NCI-H1092 treated with DMSO at 0.1 percent for 48 hours (cell line): ENCODE data around the gene CRYGN.

Experiments used
- DNase-seq: peaks from one replicate; lab custom pipeline; 2025; lab: John Stamatoyannopoulos, UW

The CRYGN gene

GRCh38 chr7:151391358-151391730 lies 48.6 kb downstream of the CRYGN start:
- no peak for DNase-seq

DNA sequence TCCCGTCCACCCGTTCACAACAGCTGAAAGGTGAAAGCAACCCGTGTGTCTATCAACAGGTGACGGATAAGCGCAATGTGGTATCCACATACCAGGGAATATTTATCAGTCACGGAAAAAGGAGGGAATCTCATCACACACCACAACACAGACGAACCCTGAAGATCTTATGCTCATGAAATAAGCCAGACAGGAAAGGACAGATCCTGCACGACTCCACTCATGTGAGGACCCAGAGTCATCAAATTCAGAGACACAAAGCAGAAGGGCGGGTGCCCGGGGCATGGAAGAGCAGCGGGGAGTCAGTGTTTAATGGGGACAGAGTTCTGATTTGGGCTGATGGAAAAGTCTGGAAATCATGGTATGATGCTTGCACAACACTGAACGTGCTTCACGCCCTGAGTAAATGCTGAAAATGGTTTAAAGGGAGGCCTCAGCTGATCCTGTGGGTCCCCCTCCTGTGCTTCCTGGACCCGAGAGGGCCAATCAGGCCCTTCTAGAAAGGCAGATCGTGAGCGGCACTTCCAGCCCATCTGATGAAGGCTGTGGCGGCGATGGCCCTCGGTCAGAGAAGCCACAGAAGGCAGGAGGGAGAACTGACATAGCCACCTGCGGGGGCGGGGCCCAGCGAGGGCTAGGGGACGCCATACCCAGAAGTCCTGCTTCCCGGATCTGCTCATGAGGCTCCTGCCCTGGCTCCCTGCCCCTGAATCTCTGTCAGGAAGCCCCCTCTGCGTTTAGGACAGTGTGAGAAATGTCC lies 49.2 kb downstream of the CRYGN start:
- no peak for DNase-seq

DNA sequence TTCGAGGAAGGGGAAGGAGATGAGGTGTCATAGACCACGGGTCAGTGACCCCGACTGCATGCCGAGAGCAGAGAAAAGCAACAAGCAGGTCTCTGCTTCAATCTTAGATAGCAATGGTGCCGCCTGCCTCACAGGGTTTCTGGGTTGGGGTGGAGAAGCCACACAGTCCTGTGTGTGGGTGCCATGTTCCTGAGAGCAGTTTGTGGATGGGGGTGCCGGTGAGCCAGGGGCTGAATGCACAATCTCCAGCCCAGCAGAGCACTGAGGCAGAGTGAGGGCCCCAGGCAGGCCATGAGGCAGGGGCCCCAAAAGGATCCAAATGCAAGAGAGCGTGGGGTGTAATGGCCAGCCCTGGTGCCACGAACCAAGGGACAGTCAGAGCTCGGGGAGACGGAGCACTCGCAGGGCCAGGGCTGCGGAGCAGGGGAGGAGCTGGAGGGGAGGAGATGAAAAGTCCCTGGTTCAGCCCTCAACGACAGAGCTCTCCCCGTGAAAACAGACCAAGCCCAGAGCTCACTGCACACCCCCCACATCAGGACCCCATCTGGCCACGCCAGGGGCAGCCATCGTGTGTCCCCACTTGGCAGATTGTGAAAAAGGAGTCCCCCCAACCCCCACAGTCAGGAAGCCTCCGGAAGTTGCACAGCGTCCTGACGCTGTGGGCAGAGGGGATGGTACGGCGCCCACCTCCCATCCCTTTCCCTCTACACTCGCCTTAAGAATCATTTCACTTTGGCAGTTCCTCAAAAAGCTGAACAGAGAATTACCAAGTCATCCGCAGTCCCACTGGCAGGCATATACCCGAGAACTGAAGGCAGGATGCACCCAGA lies 50.0 kb downstream of the CRYGN start:
- DNase-seq, result no peak

DNA sequence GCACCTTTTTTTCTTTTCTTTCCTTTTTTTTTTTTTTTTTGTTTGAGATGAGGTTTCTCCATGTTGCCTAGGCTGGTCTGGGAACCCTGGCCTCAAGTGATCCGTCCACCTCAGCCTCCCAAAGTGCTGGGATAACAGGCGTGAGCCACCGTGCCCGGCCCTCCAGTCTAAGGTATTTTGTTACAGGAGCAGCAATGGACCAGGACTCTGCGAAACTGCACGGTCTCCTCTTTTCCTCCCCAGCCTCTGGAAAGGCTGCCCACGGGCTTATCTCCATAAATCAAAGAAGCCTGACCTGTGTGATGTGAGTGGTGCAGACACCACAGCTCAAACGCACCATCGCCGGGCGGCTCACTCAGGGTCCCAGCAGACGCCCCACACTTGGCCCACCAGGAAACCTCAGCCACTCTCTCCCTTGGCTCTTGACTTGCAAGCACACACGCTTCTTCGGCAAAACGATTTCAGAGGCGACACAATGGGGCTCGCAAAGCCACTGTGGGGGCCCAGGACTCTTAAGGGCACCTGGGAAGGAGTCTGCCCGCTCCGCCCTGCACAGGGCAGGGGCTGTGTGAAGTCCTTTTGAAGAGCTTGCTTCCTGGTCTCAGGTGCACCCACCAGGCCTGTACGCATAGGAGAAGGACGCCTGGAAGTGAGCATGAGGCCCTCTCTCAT lies 50.7 kb downstream of the CRYGN start:
- no peak for DNase-seq

- no peak for DNase-seq
These were observed 51.5 kb downstream of the CRYGN start for GRCh38 chr7:151388430-151388829.

DNA sequence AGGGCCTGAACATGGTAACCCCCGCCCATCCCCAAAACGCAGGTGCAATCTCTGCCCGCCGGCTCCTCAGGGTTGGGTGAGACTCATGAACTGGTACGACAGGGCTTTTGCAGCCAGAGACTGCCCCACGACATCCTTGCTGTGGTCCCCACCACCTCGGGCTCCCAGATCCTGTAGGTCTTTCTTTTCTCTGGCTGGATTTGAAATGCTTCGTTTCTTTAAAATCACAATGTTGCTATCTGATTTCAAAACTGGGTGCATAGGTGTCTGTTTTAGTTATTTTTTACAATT lies 52.0 kb downstream of the CRYGN start:
- no peak for DNase-seq

GRCh38 chr7:151387161-151388006 lies 52.6 kb downstream of the CRYGN start:
- DNase-seq, result no peak

DNA sequence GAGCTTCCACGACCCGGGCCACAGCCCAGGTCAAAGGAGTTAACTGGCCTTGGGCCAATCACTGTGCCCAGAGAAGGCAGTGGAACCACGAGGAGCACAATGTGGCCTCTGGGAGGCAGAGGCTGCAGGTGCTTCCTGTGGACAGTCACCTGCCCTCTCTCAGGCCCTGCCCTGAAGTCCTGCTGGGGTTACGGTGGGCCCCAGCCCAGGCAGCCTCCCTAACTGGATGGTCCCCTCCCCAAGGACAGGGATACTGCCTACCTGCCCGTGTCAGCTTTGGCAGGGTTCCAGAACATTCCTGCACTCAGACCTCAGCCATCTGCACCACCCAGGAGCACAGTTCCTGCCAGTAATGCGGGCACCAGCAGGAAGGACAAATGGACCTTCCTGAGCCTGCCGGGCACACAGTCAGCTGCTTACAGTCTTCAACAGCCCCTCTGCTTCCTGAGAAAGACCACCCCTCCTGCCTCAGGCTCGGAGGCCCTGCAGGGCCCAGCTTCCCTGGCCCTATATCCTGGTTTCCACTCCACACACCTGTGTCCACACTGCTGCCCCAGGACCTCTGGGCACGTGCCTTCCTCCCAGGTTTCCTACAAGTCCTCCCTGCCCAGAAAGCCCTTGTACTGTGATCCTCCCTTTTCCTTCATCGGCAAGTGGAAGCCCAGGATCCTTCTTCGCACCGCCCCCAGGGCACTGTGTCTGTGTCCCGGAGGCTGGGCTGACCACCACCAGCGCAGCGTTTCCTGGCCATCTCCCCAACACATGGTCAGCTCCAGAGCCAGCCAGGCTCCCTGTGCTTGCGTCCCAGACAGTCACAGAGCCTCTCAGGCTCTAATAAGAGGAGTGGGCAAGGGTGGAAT lies 53.4 kb downstream of the CRYGN start:
- no peak for DNase-seq

GRCh38 chr7:151385626-151386300 lies 54.2 kb downstream of the CRYGN start:
- DNase-seq, result no peak

DNA sequence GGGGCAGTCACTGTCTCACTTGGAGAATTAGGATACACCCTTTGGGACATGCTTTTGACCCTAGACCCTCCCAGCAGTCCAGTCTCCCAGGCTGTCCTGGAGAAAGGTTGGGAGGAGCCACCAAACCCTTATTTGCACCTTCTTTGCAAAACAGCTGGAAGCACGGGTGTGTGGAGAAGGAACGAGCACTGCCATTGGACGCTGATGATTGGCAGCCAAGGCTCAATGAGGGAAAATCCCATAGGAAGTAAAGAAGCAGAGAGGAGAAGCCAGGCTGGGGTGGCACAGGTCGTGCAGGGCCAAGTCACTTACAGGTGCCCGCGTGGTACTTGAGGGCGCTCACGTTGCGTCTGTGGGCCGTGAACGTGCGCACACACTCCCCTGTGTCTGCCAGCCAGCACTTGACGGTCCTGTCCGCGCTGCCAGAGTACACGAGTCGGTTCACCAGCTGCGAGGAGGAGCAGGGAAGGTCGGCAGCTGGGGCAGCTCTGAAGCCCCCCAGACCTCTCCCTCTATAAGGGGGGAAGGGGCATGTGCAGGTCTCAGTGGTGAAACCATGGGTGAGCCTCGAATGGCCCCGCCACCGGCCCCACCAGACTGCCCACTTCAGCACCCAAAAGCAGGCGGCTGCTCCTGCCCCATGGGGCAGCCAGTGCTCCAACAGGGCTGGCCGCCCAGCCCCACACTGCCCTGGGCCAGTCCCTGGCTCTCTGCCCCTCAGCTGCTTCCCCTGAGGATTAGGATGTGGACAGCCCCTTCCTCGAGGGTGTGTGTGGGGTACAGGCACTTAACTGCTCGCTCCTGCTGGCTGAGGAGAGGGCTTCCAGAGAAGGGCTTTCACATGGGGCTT lies 54.9 kb downstream of the CRYGN start:
- DNase-seq, result no peak

DNA sequence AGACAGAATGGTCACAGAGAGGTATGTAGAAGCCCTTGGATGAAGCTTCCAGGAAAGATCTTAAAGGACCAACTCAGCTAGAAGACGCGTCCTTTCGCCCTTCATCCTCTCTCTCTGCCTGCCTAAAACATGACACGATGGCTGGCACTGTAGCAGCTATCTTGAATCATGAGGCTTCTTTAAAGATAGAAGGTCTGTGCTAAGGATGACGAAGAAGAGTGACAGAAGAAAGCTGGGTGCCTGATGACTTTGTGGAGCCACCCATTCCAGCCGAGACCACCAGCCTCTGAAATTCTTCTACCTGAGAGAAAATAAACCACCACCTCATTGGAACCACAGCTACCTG lies 55.6 kb downstream of the CRYGN start:
- no peak for DNase-seq

GRCh38 chr7:151383638-151384351 lies 56.1 kb downstream of the CRYGN start:
- no peak for DNase-seq

DNA sequence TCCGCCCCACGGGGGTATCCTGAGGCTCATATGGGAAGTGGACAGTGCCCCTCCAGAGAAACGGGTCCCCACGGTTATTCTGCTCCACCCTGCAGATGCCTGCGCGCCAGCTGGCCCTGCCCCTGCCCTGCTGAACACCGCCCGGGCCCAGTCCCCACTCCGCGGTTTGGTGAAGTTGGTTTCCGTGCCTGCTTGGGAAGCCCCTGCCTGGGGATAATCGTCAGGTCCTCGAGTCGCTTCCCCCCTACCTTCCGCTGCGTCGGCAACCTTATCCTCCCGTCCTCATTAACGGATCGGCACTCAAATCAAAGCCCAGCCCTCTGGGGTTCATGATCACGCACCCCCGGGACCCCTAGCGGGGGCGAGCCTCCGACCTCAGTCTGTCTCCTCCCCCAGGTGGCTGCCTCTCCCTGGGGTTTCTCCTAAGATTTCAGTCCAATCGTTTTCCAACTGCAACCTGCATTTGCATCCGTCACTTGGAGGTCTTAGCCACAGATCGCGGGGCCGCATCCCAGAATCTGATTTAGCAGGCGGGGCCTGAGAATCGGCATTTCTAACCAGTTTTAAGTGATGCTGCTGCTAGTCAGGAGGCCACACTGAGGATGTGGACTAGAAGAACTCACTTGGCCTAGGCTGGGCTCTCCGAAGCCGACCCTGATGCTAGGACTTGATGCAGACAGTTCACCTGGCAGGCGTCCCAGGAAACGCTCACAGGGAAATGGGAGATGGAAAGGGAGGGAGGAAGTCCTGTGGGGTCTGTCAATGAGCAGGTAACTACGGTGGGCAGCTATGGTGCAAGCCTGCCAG lies 57.7 kb downstream of the CRYGN start:
- DNase-seq, result peak; percentile 81

DNA sequence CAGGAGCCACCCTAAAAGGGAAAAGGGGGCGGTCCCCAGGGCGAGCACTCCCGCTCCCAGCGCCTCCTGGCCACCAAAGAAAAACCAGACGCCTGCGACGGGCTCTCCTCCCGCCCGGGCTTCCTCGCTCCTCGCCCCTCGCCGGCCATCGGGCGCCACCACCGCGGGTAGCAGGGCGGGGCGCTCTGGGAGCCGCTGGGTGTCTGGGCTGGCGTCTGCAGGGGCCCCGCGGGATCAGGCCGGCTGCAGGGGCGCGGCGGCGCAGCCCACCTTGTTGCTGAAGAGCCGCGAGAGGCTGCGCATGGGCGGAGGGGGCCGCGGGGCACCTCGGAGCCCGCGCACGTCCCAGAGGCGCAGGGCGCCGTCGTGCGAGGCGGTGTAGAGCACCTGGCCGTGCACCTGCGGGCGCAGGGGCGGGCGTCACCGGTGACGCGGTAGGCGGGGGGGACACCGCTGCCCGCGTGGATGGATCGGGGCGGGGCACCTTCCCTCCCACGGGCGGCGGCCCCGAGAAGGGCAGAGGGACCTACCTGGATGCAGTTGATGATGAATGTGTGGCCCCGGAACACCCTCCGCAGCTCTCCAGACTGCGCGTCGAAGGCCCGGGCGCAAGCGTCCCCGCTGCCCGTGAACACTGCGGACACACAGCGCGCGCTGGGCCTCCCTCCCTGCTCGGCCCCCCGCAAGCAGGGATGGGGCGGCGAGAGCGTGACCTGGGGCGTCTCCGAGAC lies 58.4 kb downstream of the CRYGN start:
- DNase-seq, result no peak

GRCh38 chr7:151381098-151381347 lies 58.9 kb downstream of the CRYGN start:
- no peak for DNase-seq

- no peak for DNase-seq
These were observed 59.5 kb downstream of the CRYGN start for GRCh38 chr7:151380199-151381097.
